H1 (cell line): ENCODE measurements around the gene MXD4. TPM values are rescaled to one million over a fixed set of nuclear protein-coding genes. Genes with fewer than 3 reads are reported as not detected.

ENCODE experiments used
- CTCF ChIA-PET: fragments of 300-600 bp; sonication (Branson Sonifier 250); formaldehyde crosslinking; loops from one replicate; lab custom pipeline; 2021; ENCODE audit not compliant: partially characterized antibody; lab: Charles Lee
- POLR2A ChIA-PET: fragments of 300-600 bp; sonication (Branson Sonifier 250); formaldehyde crosslinking; loops from one replicate; lab custom pipeline; 2021; ENCODE audit warnings: inconsistent platforms; ENCODE audit not compliant: partially characterized antibody; lab: Charles Lee
- DNase-seq, 2 experiments: peaks; one replicate each; pipeline versions ENCODE4 v3.0.0 to v3.0.0-alpha.2; 2010 to 2022; ENCODE audit warnings: low spot score in 2 of 2, low read depth in 1 of 2, mixed read lengths in 1 of 2
- FAIRE-seq: peaks from 2 replicates; lab custom pipeline; 2011; peaks lifted over from hg19 to GRCh38; lab: Jason Lieb, UNC
- H2AFZ ChIP-seq: 2 replicates; pipeline ENCODE4 v1.8.1; 2012; ENCODE audit warnings: low read length, inconsistent platforms
- H2AK5ac ChIP-seq: 2 replicates; pipeline ENCODE4 v1.6.1; 2013; ENCODE audit warnings: low read depth, low read length
- H2BK120ac ChIP-seq: replicated peaks from 2 replicates; pipeline ENCODE3; 2013; ENCODE audit warnings: low read depth, low read length, inconsistent platforms
- H2BK12ac ChIP-seq: 2 replicates; pipeline ENCODE4 v1.6.1; 2013; ENCODE audit warnings: low read depth, low read length
- H2BK15ac ChIP-seq: 2 replicates; pipeline ENCODE4 v1.6.1; 2013; ENCODE audit warnings: low read length
- H2BK20ac ChIP-seq: 2 replicates; pipeline ENCODE4 v1.6.1; 2013; ENCODE audit warnings: low read length
- H2BK5ac ChIP-seq: 2 replicates; pipeline ENCODE4 v1.6.1; 2013; ENCODE audit warnings: low read depth, low read length
- H3K14ac ChIP-seq: 2 replicates; pipeline ENCODE4 v1.6.1; 2013; ENCODE audit warnings: inconsistent platforms; ENCODE audit not compliant: insufficient read length
- H3K18ac ChIP-seq: 2 replicates; pipeline ENCODE4 v1.6.1; 2013; ENCODE audit warnings: low read length; ENCODE audit errors: extremely low read depth
- H3K23ac ChIP-seq: 2 replicates; pipeline ENCODE4 v1.6.1; 2013; ENCODE audit warnings: inconsistent platforms; ENCODE audit not compliant: insufficient read length
- H3K23me2 ChIP-seq: 2 replicates; pipeline ENCODE4 v1.6.1; 2013; ENCODE audit warnings: low read depth, low read length
- H3K27ac ChIP-seq: 2 replicates; pipeline ENCODE4 v1.6.1; 2011; ENCODE audit warnings: low read depth, low read length, inconsistent platforms
- H3K27me3 ChIP-seq, 4 experiments: replicated peaks in 1 of 4; 1 replicate in 1 of 4; 2 replicates in 3 of 4; pipeline versions ENCODE4 v1.6.1 to v1.8.1; 2011 to 2013; ENCODE audit warnings: low read length in 3 of 4, mild to moderate bottlenecking in 3 of 4, inconsistent platforms in 2 of 4, mixed read lengths in 2 of 4, moderate library complexity in 1 of 4; ENCODE audit not compliant: control insufficient read depth in 3 of 4, insufficient read depth in 3 of 4; ENCODE audit errors: extremely low read depth in 1 of 4
- H3K36me3 ChIP-seq, 4 experiments: 2 replicates each; pipeline versions ENCODE4 v1.6.1 to v1.8.1; 2011 to 2013; ENCODE audit warnings: mild to moderate bottlenecking in 4 of 4, low read length in 3 of 4, moderate library complexity in 2 of 4, control low read depth in 1 of 4, inconsistent platforms in 1 of 4; ENCODE audit not compliant: insufficient read depth in 4 of 4, control insufficient read depth in 2 of 4
- H3K4ac ChIP-seq: replicated peaks from 2 replicates; pipeline ENCODE3; 2013; ENCODE audit warnings: low read length, low read depth, mixed read lengths, inconsistent platforms; ENCODE audit not compliant: insufficient read length
- H3K4me1 ChIP-seq, 4 experiments: replicated peaks in 1 of 4; 1 replicate in 1 of 4; 2 replicates in 3 of 4; pipeline versions ENCODE4 v1.6.1 to v1.8.1; 2011 to 2013; ENCODE audit warnings: low read length in 3 of 4, inconsistent platforms in 2 of 4, mixed read lengths in 1 of 4; ENCODE audit not compliant: insufficient read depth in 4 of 4, control insufficient read depth in 3 of 4
- H3K4me2 ChIP-seq, 2 experiments: 2 replicates each; pipeline versions ENCODE4 v1.6.1 to v1.8.1; 2011 to 2013; ENCODE audit warnings: low read depth in 2 of 2, low read length in 2 of 2, control low read depth in 1 of 2, inconsistent platforms in 1 of 2, mild to moderate bottlenecking in 1 of 2; ENCODE audit not compliant: insufficient read depth in 1 of 2
- H3K4me3 ChIP-seq, 4 experiments: fragments of 200-600, 300-600 bp in 1 of 4; sonication (generic), shearing (Covaris generic), sonication (Bioruptor Twin) in 1 of 4; 2 replicates each; pipeline versions ENCODE4 v1.5.1 to v1.8.1; 2011 to 2016; ENCODE audit warnings: low read length in 4 of 4, low read depth in 3 of 4, control low read depth in 2 of 4, inconsistent platforms in 2 of 4, mild to moderate bottlenecking in 2 of 4, mixed read lengths in 1 of 4, moderate library complexity in 1 of 4; ENCODE audit not compliant: insufficient read depth in 2 of 4; ENCODE audit errors: extremely low read depth in 1 of 4
- H3K56ac ChIP-seq: replicated peaks from 2 replicates; pipeline ENCODE3; 2013; ENCODE audit warnings: low read depth, mild to moderate bottlenecking, mixed read lengths, low read length, inconsistent platforms; ENCODE audit not compliant: insufficient read length
- H3K79me1 ChIP-seq: 2 replicates; pipeline ENCODE4 v1.6.1; 2013; ENCODE audit warnings: low read depth, low read length, control low read depth
- H3K79me2 ChIP-seq, 2 experiments: 2 replicates each; pipeline versions ENCODE4 v1.6.1 to v1.8.1; 2012 to 2013; ENCODE audit warnings: low read length in 2 of 2, mild to moderate bottlenecking in 2 of 2, inconsistent platforms in 1 of 2; ENCODE audit not compliant: insufficient read depth in 2 of 2, control insufficient read depth in 1 of 2
- H3K9ac ChIP-seq, 4 experiments: replicated peaks in 1 of 4; 1 replicate in 1 of 4; 2 replicates in 3 of 4; pipeline versions ENCODE4 v1.6.1 to v1.8.1; 2011 to 2013; ENCODE audit warnings: low read depth in 3 of 4, low read length in 3 of 4, control low read depth in 2 of 4, mild to moderate bottlenecking in 2 of 4, moderate library complexity in 2 of 4, inconsistent platforms in 1 of 4; ENCODE audit errors: extremely low read depth in 1 of 4
- H3K9me3 ChIP-seq, 2 experiments: 2 replicates each; pipeline versions ENCODE4 v1.6.1 to v1.8.1; 2012 to 2013; ENCODE audit warnings: mild to moderate bottlenecking in 2 of 2, moderate library complexity in 2 of 2, control low read depth in 1 of 2, inconsistent platforms in 1 of 2, low read depth in 1 of 2, low read length in 1 of 2, mixed read lengths in 1 of 2; ENCODE audit not compliant: insufficient read depth in 2 of 2
- H4K20me1 ChIP-seq, 2 experiments: replicated peaks in 1 of 2; 2 replicates each; pipeline versions ENCODE3 to v1.8.1; 2011 to 2013; ENCODE audit warnings: inconsistent platforms in 2 of 2, low read length in 2 of 2, mild to moderate bottlenecking in 1 of 2; ENCODE audit not compliant: insufficient read depth in 2 of 2, control insufficient read depth in 1 of 2
- H4K5ac ChIP-seq: 2 replicates; pipeline ENCODE4 v1.6.1; 2013; ENCODE audit warnings: low read length, low read depth, mixed read lengths, inconsistent platforms; ENCODE audit not compliant: insufficient read length
- H4K8ac ChIP-seq: 2 replicates; pipeline ENCODE4 v1.8.0; 2013; ENCODE audit warnings: mild to moderate bottlenecking, moderate library complexity, low read length, inconsistent platforms; ENCODE audit not compliant: insufficient read depth; ENCODE audit errors: extremely low read depth
- H4K91ac ChIP-seq: replicated peaks from 2 replicates; pipeline ENCODE3; 2013; ENCODE audit warnings: low read length, mixed read lengths, inconsistent platforms; ENCODE audit not compliant: insufficient read length
- ASH2L ChIP-seq: fragments of 200-600, 300-600 bp; sonication (generic); IDR thresholded peaks from one replicate; pipeline ENCODE4 v1.7.1; 2017; ENCODE audit warnings: low read length
- EZH2 ChIP-seq: fragments of 200-600 bp; sonication (generic); IDR thresholded peaks from 2 replicates; pipeline ENCODE4 v1.7.1; 2012; ENCODE audit warnings: low read depth, mild to moderate bottlenecking, moderate library complexity, low read length, inconsistent platforms; ENCODE audit not compliant: severe bottlenecking
- GABPA ChIP-seq: IDR thresholded peaks from 2 replicates; pipeline ENCODE4 v1.6.1; 2011; ENCODE audit warnings: mild to moderate bottlenecking, low read length, moderate library complexity, borderline replicate concordance; ENCODE audit not compliant: insufficient read depth
- SP2 ChIP-seq: IDR thresholded peaks from 2 replicates; pipeline ENCODE4 v1.6.1; 2012; ENCODE audit warnings: mild to moderate bottlenecking, low read length, inconsistent platforms
- SRF ChIP-seq: IDR thresholded peaks from 2 replicates; pipeline ENCODE4 v1.6.1; 2011; ENCODE audit warnings: mild to moderate bottlenecking, low read depth, low read length, moderate library complexity
- WGBS, 2 experiments: shearing (Covaris generic) in 1 of 2; methylation state at CpG; one replicate each; pipeline versions ENCODE4 v1.1.6 to v1.1.7; 2013 to 2015; ENCODE audit warnings: low lambda C conversion rate in 2 of 2, mixed read lengths in 2 of 2, inconsistent platforms in 1 of 2, low coverage in 1 of 2, missing lambda C conversion rate in 1 of 2; ENCODE audit not compliant: insufficient replicate concordance in 2 of 2, insufficient coverage in 1 of 2, insufficient read length in 1 of 2; ENCODE audit errors: extremely low coverage in 1 of 2, missing lambda C conversion rate in 1 of 2; 5-methylcytosine and 5-hydroxymethylcytosine counted together
- polyA plus RNA-seq, 7 experiments: library from polyadenylated mRNA; depleted of rRNA in 3 of 7; stranded (reverse) in 5 of 7; unstranded in 2 of 7; fragments of >200 nt in 5 of 7; fragments of 200-250 nt in 2 of 7; gene quantifications; 1 replicate in 5 of 7; 2 replicates in 1 of 7; 4 replicates in 1 of 7; pipeline versions ENCODE4 v1.2.1 to v1.2.3, GENCODE V29; 2011 to 2013; ENCODE audit warnings: missing spikeins in 2 of 7, mixed read lengths in 2 of 7
- total RNA-seq: library from RNA; stranded (reverse); fragmentation: NEBNext Ultra II Directional; extraction: Animal tissue kit (Norgen Biotek cat#: 25700); gene quantifications from 2 replicates; pipeline ENCODE4 v1.2.1, GENCODE V29; 2021

Gene MXD4
- total and polyA plus RNA-seq, 2 of the 8 experiments (the other 6 are each of a cell fraction or from before 2014, with no cell fraction given): 18.0 to 20.8 TPM

GRCh38 chr4:2270341-2271165, 8.6 kb upstream of the MXD4 start:
- H4K91ac ChIP-seq: peak overlapping the region; percentile 8
- H3K4ac ChIP-seq: peak overlapping the region; percentile 78
- peaks cover 0 to 1% of the 10 kb centered on the region in 2 experiments for H4K20me1 ChIP-seq
- H2BK20ac ChIP-seq: no peak overlapping the region
- no peak overlapping the region for H3K27ac ChIP-seq
- no peak for TF ChIP-seq ASH2L
- no peak for TF ChIP-seq SP2
- TF ChIP-seq SRF: no peak
- no peak for TF ChIP-seq GABPA
- TF ChIP-seq EZH2: no peak
- POLR2A ChIA-PET: no interaction called here
- H2BK120ac ChIP-seq: no peak overlapping the region
- H4K5ac ChIP-seq: no peak overlapping the region
- H2AFZ ChIP-seq: no peak overlapping the region
- no peak overlapping the region for H2BK15ac ChIP-seq
- no peaks in the 10 kb centered on the region for H3K9me3 ChIP-seq
- no peak for DNase-seq
- H2BK5ac ChIP-seq: no peak overlapping the region
- no peak overlapping the region for H3K4me2 ChIP-seq
- FAIRE-seq: no peak
- H2BK12ac ChIP-seq: no peak overlapping the region
- H3K4me3 ChIP-seq: no peak overlapping the region
- H4K8ac ChIP-seq: no peak overlapping the region
- H3K56ac ChIP-seq: no peak overlapping the region
- H3K36me3 ChIP-seq: no peaks in the 10 kb centered on the region
- CTCF ChIA-PET: interaction anchor here (1.1 to 1.8 kb wide), 3 partner anchors 18 to 26 kb away, joined by 3 to 6 read pairs (median 3); no protein-coding TSS in a partner anchor
- WGBS, 2 experiments: 82% methylated on average over 19 of the region's 34 CpGs; no CpG with 5 or more reads in 1 of the 2 experiments
- H3K9ac ChIP-seq: no peak overlapping the region
- H3K14ac ChIP-seq: no peak overlapping the region
- H3K18ac ChIP-seq: no peak overlapping the region
- H3K27me3 ChIP-seq: no peaks in the 10 kb centered on the region
- H3K79me1 ChIP-seq: no peaks in the 10 kb centered on the region
- no peaks in the 10 kb centered on the region for H3K79me2 ChIP-seq
- H2AK5ac ChIP-seq: no peak overlapping the region
- H3K4me1 ChIP-seq: peaks cover 0 to 10% (median 7%) of the 10 kb centered on the region in 4 experiments; a peak in 5 of 7 replicates
- no peak overlapping the region for H3K23ac ChIP-seq
- H3K23me2 ChIP-seq: no peaks in the 10 kb centered on the region
